Endodermal cell (in vitro differentiated cells): ENCODE measurements around the gene KCNJ13. TPM values are rescaled to one million over a fixed set of nuclear protein-coding genes. Genes with fewer than 3 reads are reported as not detected.

Source experiments
- DNase-seq: peaks from one replicate; pipeline ENCODE4 v3.0.0-alpha.2; 2017
- H3K27ac ChIP-seq: 2 replicates; pipeline ENCODE4 v1.5.1; 2013; ENCODE audit warnings: mild to moderate bottlenecking, low read depth, low read length, moderate library complexity
- H3K27me3 ChIP-seq: 2 replicates; pipeline ENCODE4 v1.6.1; 2013; ENCODE audit warnings: mild to moderate bottlenecking, low read length, moderate library complexity; ENCODE audit not compliant: insufficient read depth, control insufficient read depth, poor library complexity, severe bottlenecking
- H3K36me3 ChIP-seq: 2 replicates; pipeline ENCODE4 v1.7.0; 2013; ENCODE audit warnings: mild to moderate bottlenecking, low read length, moderate library complexity; ENCODE audit not compliant: control insufficient read depth, insufficient read depth
- H3K4me1 ChIP-seq: one replicate; pipeline ENCODE4 v1.7.0; 2013; ENCODE audit warnings: low read length; ENCODE audit not compliant: control insufficient read depth, insufficient read depth
- H3K4me3 ChIP-seq: 2 replicates; pipeline ENCODE4 v1.5.1; 2013; ENCODE audit warnings: mild to moderate bottlenecking, low read length, moderate library complexity
- H3K9ac ChIP-seq: 2 replicates; pipeline ENCODE4 v1.6.1; 2013; ENCODE audit warnings: mild to moderate bottlenecking, low read length, moderate library complexity; ENCODE audit not compliant: poor library complexity, severe bottlenecking; ENCODE audit errors: extremely low read depth
- H3K9me3 ChIP-seq: 2 replicates; pipeline ENCODE4 v1.6.1; 2013; ENCODE audit warnings: mild to moderate bottlenecking, low read length, moderate library complexity; ENCODE audit not compliant: control insufficient read depth
- H3K27ac Mint-ChIP-seq: 2 replicates; pipeline ENCODE4 v1.8.0; 2020; ENCODE audit warnings: mixed read lengths
- H3K27me3 Mint-ChIP-seq: 2 replicates; pipeline ENCODE4 v1.8.0; 2021; ENCODE audit warnings: mild to moderate bottlenecking, mixed read lengths; ENCODE audit not compliant: insufficient read depth
- H3K36me3 Mint-ChIP-seq: 2 replicates; pipeline ENCODE4 v1.8.0; 2020; ENCODE audit warnings: low read depth, mixed read lengths
- H3K4me1 Mint-ChIP-seq: 2 replicates; pipeline ENCODE4 v1.8.0; 2020; ENCODE audit warnings: mixed read lengths
- H3K4me3 Mint-ChIP-seq: 2 replicates; pipeline ENCODE4 v1.8.0; 2020; ENCODE audit warnings: mild to moderate bottlenecking, moderate library complexity, mixed read lengths
- H3K9me3 Mint-ChIP-seq: 2 replicates; pipeline ENCODE4 v1.8.0; 2020; ENCODE audit warnings: mild to moderate bottlenecking, mixed read lengths
- WGBS, 2 experiments: methylation state at CpG; one replicate each; pipeline versions ENCODE4 v1.1.5 to v1.1.7; 2013; ENCODE audit warnings: missing lambda C conversion rate in 2 of 2, mixed read lengths in 1 of 2; ENCODE audit not compliant: insufficient coverage in 1 of 2, insufficient read length in 1 of 2; 5-methylcytosine and 5-hydroxymethylcytosine counted together
- total RNA-seq, 2 donors: library from RNA; stranded (reverse); fragmentation: NEBNext Ultra II Directional in 1 of 2; extraction: Animal tissue kit (Norgen Biotek cat#: 25700) in 1 of 2; gene quantifications; 2 replicates in 1 of 2; 3 replicates in 1 of 2; pipeline ENCODE4 v1.2.1, GENCODE V29; 2021
- TF ChIP-seq, protein P1 (sequence below): fragments of 200-600 bp; sonication (generic); conservative IDR thresholded peaks from 2 replicates; pipeline ENCODE4 v1.5.0; 2021; ENCODE audit warnings: antibody characterized with exemption, mild to moderate bottlenecking

KCNJ13 gene
- total RNA-seq, 2 donors from 2014 or later: 0.15 to 1.0 TPM

DNA sequence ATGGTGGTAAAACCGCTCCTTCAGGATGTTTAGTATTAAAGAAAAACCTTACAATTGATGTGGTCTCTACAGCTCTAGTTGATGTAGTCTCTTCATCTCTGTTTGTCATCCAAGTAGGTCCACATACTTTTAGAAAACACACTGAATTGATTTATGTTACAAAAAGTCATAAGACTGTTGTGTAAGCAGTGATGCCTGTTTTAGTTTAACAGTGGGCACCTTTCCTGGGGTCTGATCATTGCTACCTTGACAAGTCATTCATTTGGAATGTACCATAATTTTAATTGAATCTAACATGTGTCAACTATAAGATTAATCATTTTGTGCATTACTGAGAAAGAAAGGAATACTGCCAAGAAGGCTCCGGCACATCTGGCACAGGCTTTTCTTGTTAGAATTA is 44.9 kb downstream of the KCNJ13 start:
- H3K4me3 ChIP-seq: no peak overlapping the region
- H3K4me1 ChIP-seq: no peaks in the 10 kb centered on the region
- H3K9me3 ChIP-seq: no peaks in the 10 kb centered on the region
- no peak overlapping the region for H3K27ac ChIP-seq
- no peaks in the 10 kb centered on the region for H3K27me3 ChIP-seq
- WGBS, 2 experiments: 89 to 100% methylated on average over 1 of the region's 2 CpGs
- H3K36me3 Mint-ChIP-seq: peaks cover 42% of the 10 kb centered on the region
- no peaks in the 10 kb centered on the region for H3K27me3 Mint-ChIP-seq
- TF ChIP-seq, protein P1, sequence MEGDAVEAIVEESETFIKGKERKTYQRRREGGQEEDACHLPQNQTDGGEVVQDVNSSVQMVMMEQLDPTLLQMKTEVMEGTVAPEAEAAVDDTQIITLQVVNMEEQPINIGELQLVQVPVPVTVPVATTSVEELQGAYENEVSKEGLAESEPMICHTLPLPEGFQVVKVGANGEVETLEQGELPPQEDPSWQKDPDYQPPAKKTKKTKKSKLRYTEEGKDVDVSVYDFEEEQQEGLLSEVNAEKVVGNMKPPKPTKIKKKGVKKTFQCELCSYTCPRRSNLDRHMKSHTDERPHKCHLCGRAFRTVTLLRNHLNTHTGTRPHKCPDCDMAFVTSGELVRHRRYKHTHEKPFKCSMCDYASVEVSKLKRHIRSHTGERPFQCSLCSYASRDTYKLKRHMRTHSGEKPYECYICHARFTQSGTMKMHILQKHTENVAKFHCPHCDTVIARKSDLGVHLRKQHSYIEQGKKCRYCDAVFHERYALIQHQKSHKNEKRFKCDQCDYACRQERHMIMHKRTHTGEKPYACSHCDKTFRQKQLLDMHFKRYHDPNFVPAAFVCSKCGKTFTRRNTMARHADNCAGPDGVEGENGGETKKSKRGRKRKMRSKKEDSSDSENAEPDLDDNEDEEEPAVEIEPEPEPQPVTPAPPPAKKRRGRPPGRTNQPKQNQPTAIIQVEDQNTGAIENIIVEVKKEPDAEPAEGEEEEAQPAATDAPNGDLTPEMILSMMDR: no peak
- H3K27ac Mint-ChIP-seq: no peak overlapping the region
- no peaks in the 10 kb centered on the region for H3K9me3 Mint-ChIP-seq
- peaks cover 64% of the 10 kb centered on the region for H3K36me3 ChIP-seq
- H3K4me1 Mint-ChIP-seq: no peaks in the 10 kb centered on the region
- DNase-seq: no peak
- no peak overlapping the region for H3K4me3 Mint-ChIP-seq
- H3K9ac ChIP-seq: no peak overlapping the region

- Histone ChIP-seq H3K27me3 (no peaks in the 10 kb centered on the region), H3K27ac (no peak overlapping the region), H3K36me3 (peaks cover 64% of the 10 kb centered on the region), H3K9ac (no peak overlapping the region), H3K4me3 (no peak overlapping the region), H3K4me1 (no peaks in the 10 kb centered on the region), H3K9me3 (no peaks in the 10 kb centered on the region)
- no peak overlapping the region for H3K4me3 Mint-ChIP-seq
- no peaks in the 10 kb centered on the region for H3K27me3 Mint-ChIP-seq
- TF ChIP-seq, protein P1: no peak
- H3K36me3 Mint-ChIP-seq: peaks cover 50% of the 10 kb centered on the region
- peak overlapping the region; percentile 58 for H3K27ac Mint-ChIP-seq
- WGBS, 2 experiments: 86 to 95% methylated on average over 1 to 3 of the region's 3 CpGs
- H3K9me3 Mint-ChIP-seq: no peaks in the 10 kb centered on the region
- H3K4me1 Mint-ChIP-seq: no peaks in the 10 kb centered on the region
- DNase-seq: no peak
Measured at GRCh38 chr2:232728785-232729184, 47.6 kb downstream of the KCNJ13 start.

- H3K27ac Mint-ChIP-seq: no peak overlapping the region
- H3K4me3 ChIP-seq: no peak overlapping the region
- H3K9ac ChIP-seq: no peak overlapping the region
- peaks cover 3% of the 10 kb centered on the region for H3K9me3 Mint-ChIP-seq
- H3K4me1 ChIP-seq: no peaks in the 10 kb centered on the region
- H3K36me3 Mint-ChIP-seq: peaks cover 40% of the 10 kb centered on the region
- no peaks in the 10 kb centered on the region for H3K27me3 ChIP-seq
- H3K9me3 ChIP-seq: peaks cover 4% of the 10 kb centered on the region
- no peak overlapping the region for H3K4me3 Mint-ChIP-seq
- WGBS, 2 experiments: 94% methylated on average over 1 of the region's 1 CpG; no CpG with 5 or more reads in 1 of the 2 experiments
- no peak for DNase-seq
- H3K27ac ChIP-seq: no peak overlapping the region
- TF ChIP-seq, protein P1: no peak
- peaks cover 5% of the 10 kb centered on the region for H3K4me1 Mint-ChIP-seq
- no peaks in the 10 kb centered on the region for H3K27me3 Mint-ChIP-seq
- H3K36me3 ChIP-seq: peaks cover 55% of the 10 kb centered on the region
Measured at GRCh38 chr2:232723027-232723426, 53.3 kb downstream of the KCNJ13 start.
